Renal pelvis (tissue), 4 donors: ENCODE measurements around the gene TBXT. TPM values are rescaled to one million over a fixed set of nuclear protein-coding genes. Genes with fewer than 3 reads are reported as not detected.

Experiments
- DNase-seq: peaks from one replicate; pipeline ENCODE4 v3.0.0-alpha.2; 2013
- polyA plus RNA-seq, 3 donors: library from polyadenylated mRNA; unstranded; fragments of 120-200 nt; gene quantifications; one replicate each; pipeline ENCODE4 v1.2.1, GENCODE V29; 2013; ENCODE audit not compliant: insufficient read length in 3 of 3

TBXT gene
- polyA plus RNA-seq, 3 donors = not detected

DNA sequence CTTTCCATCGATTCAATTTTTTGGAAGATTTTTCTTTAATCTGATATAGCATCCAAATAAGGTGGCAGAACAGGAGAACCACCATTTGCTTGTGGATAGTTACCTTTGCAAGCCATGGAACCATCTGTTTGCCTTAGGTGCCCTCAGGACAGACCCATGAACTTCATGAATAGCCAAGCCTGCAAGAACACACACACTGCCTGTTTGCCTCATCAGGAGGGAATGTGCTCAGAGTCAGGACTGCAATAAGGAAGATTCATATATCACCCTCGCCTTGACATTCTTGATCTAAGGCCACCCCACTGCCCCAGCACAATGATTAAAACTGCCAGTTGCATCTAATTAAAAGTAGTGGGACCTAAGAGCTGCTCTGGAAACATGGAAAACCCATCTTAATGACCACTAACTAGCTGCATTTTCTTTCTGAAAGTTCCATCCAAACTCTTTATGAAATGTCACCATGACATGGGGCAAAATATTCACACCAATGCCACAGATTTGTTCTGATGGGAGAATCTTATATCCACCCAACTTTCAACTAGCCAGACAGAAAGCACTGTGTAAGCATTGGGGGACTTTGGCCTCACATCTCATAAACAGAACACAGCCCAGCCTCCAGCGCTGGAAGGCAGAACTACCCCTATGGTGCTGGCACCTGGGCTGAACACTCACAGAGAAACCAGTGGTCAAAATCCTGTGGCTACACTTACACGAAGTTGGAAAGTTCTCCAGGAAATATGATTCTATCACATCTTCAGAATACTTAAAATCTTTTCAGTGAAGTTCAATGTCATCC, 48.3 kb downstream of the TBXT start:
- DNase-seq = no peak

DNA sequence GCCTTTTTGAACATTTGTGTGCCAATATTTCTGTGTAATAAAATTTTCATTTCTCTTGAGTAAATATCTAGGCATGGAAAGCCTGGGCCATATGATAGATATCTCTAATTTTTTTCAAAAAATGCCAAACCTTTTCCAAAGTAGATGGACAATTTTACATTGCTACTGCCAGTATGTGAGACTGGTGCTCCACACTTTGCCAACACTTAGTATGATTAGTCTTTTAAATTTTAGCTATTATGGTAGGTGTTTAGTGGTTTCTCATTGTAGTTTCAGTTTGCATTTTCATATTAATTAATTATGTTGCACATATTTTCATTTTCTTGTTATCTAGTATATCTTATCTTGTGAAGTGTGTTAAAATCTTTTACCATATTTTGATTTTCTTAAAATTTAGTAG, 52.0 kb downstream of the TBXT start:
- DNase-seq = no peak

DNA sequence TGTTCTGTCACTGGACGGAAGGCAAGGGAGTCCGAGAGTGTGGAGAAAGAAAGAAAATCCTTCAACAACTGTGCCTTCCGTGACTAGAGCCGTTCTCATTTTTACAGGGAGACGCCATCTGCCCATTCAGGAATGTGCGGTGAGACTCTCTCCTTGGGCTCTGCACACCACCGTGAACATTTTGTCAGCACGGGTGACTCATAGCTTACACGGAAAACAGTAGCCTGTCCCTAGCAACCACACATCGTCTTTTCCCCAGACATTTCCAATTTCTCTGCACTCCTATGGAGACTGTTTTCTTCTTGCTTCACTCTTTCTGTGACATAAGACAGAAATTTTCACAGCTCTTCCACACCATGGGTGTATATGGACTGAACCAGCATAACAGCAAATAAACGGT, 55.1 kb downstream of the TBXT start:
- no peak for DNase-seq

DNA sequence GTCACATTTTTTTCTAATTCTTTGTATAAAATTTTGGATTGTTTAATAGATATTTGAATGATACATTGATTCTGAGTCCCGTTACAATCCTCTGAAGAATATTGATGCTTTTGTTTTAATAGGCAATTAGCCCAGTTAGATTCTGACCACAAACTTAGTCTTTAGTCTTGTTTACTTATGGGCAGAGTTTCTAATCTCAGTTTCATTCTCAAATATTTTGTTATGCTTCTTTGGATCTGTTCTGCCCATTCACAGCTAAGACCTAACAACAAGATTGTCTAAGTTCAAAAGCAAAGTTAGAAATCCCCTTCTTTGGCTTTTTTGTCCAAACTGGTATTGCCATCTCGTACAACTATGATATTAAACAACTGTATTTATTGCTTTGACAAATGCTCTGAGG, 58.0 kb downstream of the TBXT start:
- no peak for DNase-seq

Other genes with a start within 250 kb of the TBXT start
- gene PRR18, start 140.5 kb upstream of the TBXT start, polyA plus RNA-seq = under 1 TPM; 0.27 to 0.30 (median 0.28) TPM
- 10 to 100 TPM; 59.5 to 84.6 (median 70.0) TPM for gene SFT2D1, start 174.7 kb upstream of the TBXT start, polyA plus RNA-seq
- 10 to 100 TPM; 74.5 to 85.6 (median 78.1) TPM for gene MPC1, start 215.1 kb upstream of the TBXT start, polyA plus RNA-seq